Caco-2 (cell line): ENCODE data around the gene PDZD2. TPM values are rescaled to one million over a fixed set of nuclear protein-coding genes. Genes with fewer than 3 reads are reported as not detected.

Experiments used
- BruUV-seq: library from RNA; stranded (reverse); fragments of 400-500 nt; replicated peaks from 2 replicates; lab custom pipeline; 2021; lab: Mats Ljungman, UMichigan
- CTCF ChIA-PET: fragments of 300-600 bp; sonication (Branson Sonifier 250); formaldehyde crosslinking; loops from one replicate; lab custom pipeline; 2022; ENCODE audit warnings: antibody characterized with exemption; lab: Charles Lee
- POLR2A ChIA-PET: fragments of 300-600 bp; sonication (Branson Sonifier 250); formaldehyde crosslinking; loops from one replicate; lab custom pipeline; 2022; ENCODE audit warnings: antibody characterized with exemption; lab: Charles Lee
- DNase-seq, 2 experiments: peaks; one replicate each; pipeline versions ENCODE4 v3.0.0 to v3.0.0-alpha.2; 2020 to 2022
- H3K27me3 ChIP-seq: replicated peaks from 2 replicates; pipeline ENCODE4 v1.6.0; 2011; ENCODE audit warnings: low read length; ENCODE audit not compliant: control insufficient read depth, insufficient read depth
- H3K36me3 ChIP-seq: 2 replicates; pipeline ENCODE4 v1.5.1; 2011; ENCODE audit warnings: low read length; ENCODE audit not compliant: control insufficient read depth, insufficient read depth
- H3K4me1 ChIP-seq: fragments of 250-450 bp; sonication (Bioruptor Pico); 2 replicates; pipeline ENCODE4 v1.5.1; 2020; ENCODE audit warnings: mild to moderate bottlenecking
- H3K4me3 ChIP-seq: 2 replicates; pipeline ENCODE4 v1.5.1; 2011; ENCODE audit warnings: low read depth, mild to moderate bottlenecking, control low read depth, low read length
- H3K9me3 ChIP-seq: fragments of 250-450 bp; sonication (Bioruptor Pico); 2 replicates; pipeline ENCODE4 v1.5.1; 2020; ENCODE audit warnings: mild to moderate bottlenecking, moderate library complexity
- H3K27ac Mint-ChIP-seq: one replicate; pipeline ENCODE4 v1.8.0; 2022; ENCODE audit warnings: mixed read lengths; ENCODE audit not compliant: unreplicated experiment
- H3K27me3 Mint-ChIP-seq: one replicate; pipeline ENCODE4 v1.8.0; 2022; ENCODE audit warnings: mixed read lengths; ENCODE audit not compliant: insufficient read depth, unreplicated experiment
- H3K36me3 Mint-ChIP-seq: one replicate; pipeline ENCODE4 v1.8.0; 2022; ENCODE audit warnings: mild to moderate bottlenecking, mixed read lengths; ENCODE audit not compliant: insufficient read depth, unreplicated experiment
- H3K4me1 Mint-ChIP-seq: one replicate; pipeline ENCODE4 v1.8.0; 2022; ENCODE audit warnings: low read depth, mixed read lengths; ENCODE audit not compliant: unreplicated experiment
- H3K4me3 Mint-ChIP-seq: one replicate; pipeline ENCODE4 v1.8.0; 2022; ENCODE audit warnings: mild to moderate bottlenecking, moderate library complexity, mixed read lengths; ENCODE audit not compliant: unreplicated experiment
- H3K9me3 Mint-ChIP-seq: one replicate; pipeline ENCODE4 v1.8.0; 2022; ENCODE audit warnings: mixed read lengths; ENCODE audit not compliant: unreplicated experiment
- intact Hi-C: fragments of 100-400 bp; cut with micrococcal nuclease; formaldehyde crosslinking; loops from one replicate; pipeline ENCODE4 v1.10.0; 2022; ENCODE audit not compliant: unreplicated experiment
- total RNA-seq: library from RNA; stranded (reverse); gene quantifications from 2 replicates; pipeline ENCODE4 v1.2.3, GENCODE V29; 2022
- TF ChIP-seq, protein P1 (sequence below), 2 experiments: fragments of 200-600 bp in 1 of 2; IDR thresholded peaks; 1 replicate in 1 of 2; 2 replicates in 1 of 2; pipeline versions ENCODE4 v1.5.1 to v1.8.0; 2011 to 2022; ENCODE audit warnings: antibody characterized with exemption in 1 of 2, control low read depth in 1 of 2, inconsistent platforms in 1 of 2, low read depth in 1 of 2, low read length in 1 of 2, mild to moderate bottlenecking in 1 of 2, moderate library complexity in 1 of 2; ENCODE audit not compliant: insufficient read depth in 1 of 2, severe bottlenecking in 1 of 2, unreplicated experiment in 1 of 2

Gene PDZD2
- total RNA-seq, 1 experiment from 2014 or later: 0.16 TPM

DNA sequence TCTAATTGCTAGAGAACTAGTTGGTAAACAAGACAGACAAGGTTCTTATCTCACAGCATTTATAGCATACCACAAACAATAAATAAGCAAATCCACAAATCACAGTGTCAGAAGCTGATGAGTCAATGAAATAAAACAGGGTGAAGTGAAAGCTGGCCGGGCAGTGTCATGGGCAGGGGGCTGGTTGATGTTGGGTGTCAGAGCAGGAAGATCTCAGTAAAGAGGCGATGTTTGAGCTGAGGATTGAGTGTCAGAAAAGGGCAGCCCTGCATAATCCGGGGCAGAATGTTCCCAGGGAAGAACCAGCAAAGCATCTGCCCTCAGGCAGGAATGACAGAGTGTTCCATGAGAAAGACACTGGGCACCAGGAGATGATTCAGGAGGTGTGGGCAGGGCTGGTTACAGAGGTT is 351.8 kb downstream of the PDZD2 start:
- H3K4me1 Mint-ChIP-seq: no peaks in the 10 kb centered on the region
- intact Hi-C loops: no loop called here
- Histone ChIP-seq H3K9me3 (peaks cover 4% of the 10 kb centered on the region; the same call in 1 of the 2 replicates), H3K27me3 (no peaks in the 10 kb centered on the region), H3K4me3 (no peak overlapping the region), H3K36me3 (no peaks in the 10 kb centered on the region), H3K4me1 (peaks cover 7% of the 10 kb centered on the region)
- ChIA-PET CTCF (no interaction called here), POLR2A (no interaction called here)
- no peak overlapping the region for H3K4me3 Mint-ChIP-seq
- peaks cover 10% of the 10 kb centered on the region for H3K27me3 Mint-ChIP-seq
- peaks cover 17% of the 10 kb centered on the region for H3K9me3 Mint-ChIP-seq
- TF ChIP-seq, protein P1, sequence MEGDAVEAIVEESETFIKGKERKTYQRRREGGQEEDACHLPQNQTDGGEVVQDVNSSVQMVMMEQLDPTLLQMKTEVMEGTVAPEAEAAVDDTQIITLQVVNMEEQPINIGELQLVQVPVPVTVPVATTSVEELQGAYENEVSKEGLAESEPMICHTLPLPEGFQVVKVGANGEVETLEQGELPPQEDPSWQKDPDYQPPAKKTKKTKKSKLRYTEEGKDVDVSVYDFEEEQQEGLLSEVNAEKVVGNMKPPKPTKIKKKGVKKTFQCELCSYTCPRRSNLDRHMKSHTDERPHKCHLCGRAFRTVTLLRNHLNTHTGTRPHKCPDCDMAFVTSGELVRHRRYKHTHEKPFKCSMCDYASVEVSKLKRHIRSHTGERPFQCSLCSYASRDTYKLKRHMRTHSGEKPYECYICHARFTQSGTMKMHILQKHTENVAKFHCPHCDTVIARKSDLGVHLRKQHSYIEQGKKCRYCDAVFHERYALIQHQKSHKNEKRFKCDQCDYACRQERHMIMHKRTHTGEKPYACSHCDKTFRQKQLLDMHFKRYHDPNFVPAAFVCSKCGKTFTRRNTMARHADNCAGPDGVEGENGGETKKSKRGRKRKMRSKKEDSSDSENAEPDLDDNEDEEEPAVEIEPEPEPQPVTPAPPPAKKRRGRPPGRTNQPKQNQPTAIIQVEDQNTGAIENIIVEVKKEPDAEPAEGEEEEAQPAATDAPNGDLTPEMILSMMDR (IDR thresholded peaks at IDR 0.05; ENCODE audit: insufficient read depth in 1 of 2, low read depth in 1 of 2, low read length in 1 of 2, severe bottlenecking in 1 of 2, unreplicated experiment in 1 of 2): no peak
- BruUV-seq: no TSS peak
- H3K27ac Mint-ChIP-seq: no peak overlapping the region
- no peak for DNase-seq
- H3K36me3 Mint-ChIP-seq: no peaks in the 10 kb centered on the region

DNA sequence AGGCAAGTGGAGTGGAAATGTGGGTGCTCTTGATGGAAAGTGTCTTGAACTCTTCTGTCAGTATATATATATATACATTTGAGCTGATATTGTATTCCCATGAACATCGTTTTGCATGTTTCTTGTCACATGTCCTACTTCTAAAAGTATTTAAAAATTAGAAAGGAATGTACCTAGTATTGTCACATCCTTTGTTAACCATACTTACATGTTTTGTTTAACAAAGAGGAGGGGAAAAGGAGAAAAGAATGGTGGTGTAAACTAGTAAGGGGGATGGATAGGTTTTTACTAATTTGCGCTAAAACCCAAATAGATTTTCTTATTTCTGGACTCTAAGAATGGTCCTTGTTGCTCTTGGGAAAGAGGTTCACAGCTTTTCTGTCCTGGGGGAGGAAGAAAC is 353.4 kb downstream of the PDZD2 start:
- no peak for DNase-seq
- no peaks in the 10 kb centered on the region for H3K27me3 ChIP-seq
- intact Hi-C loops: no loop called here
- H3K9me3 Mint-ChIP-seq: peaks cover 17% of the 10 kb centered on the region
- no peak overlapping the region for H3K4me3 Mint-ChIP-seq
- H3K4me3 ChIP-seq: no peak overlapping the region
- POLR2A ChIA-PET: no interaction called here
- TF ChIP-seq, protein P1 (IDR thresholded peaks at IDR 0.05; ENCODE audit: insufficient read depth in 1 of 2, low read depth in 1 of 2, low read length in 1 of 2, severe bottlenecking in 1 of 2, unreplicated experiment in 1 of 2): no peak
- peaks cover 10% of the 10 kb centered on the region for H3K27me3 Mint-ChIP-seq
- BruUV-seq: no TSS peak
- no peak overlapping the region for H3K27ac Mint-ChIP-seq
- H3K36me3 ChIP-seq: no peaks in the 10 kb centered on the region
- H3K4me1 ChIP-seq: peaks cover 7% of the 10 kb centered on the region
- H3K36me3 Mint-ChIP-seq: no peaks in the 10 kb centered on the region
- CTCF ChIA-PET: no interaction called here
- no peaks in the 10 kb centered on the region for H3K4me1 Mint-ChIP-seq
- H3K9me3 ChIP-seq: no peaks in the 10 kb centered on the region

DNA sequence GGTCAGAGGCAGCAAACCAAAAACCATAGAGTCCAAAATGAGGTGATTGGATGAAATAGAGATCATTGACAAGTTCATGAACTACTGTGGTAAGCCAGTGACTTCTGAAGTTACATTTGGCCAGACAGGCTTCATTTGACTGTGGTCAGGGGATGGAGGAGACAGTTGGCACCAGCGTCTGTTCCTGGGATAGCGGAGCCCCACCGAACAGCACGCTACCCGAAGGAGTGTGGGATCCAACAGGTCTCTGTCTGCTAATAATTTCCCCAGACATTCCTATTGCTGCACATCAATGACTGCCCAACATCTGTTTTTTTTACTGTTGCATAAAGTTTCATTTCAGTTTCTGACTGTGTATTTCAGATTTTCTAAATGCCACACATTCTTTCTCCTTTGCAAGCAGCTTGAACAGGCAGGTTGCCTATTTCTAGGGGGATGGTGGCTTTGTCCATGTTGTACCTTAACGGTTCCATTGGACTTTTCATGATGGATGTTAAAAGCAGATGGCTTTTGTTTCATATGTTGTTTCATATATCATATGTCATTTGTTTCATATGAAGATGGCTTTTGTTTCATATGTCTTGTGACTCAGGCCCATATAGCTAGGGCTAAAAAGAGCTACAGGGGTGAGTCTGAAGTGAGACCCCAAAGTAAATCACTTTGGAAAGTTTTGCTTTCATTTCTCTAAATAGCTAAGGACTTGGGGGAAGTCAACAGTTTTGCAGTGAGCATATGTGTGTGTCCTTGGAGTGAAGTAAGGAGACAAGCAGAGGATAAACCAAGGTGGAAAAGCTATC is 354.4 kb downstream of the PDZD2 start:
- H3K4me1 ChIP-seq: peaks cover 7% of the 10 kb centered on the region
- no peak overlapping the region for H3K4me3 Mint-ChIP-seq
- intact Hi-C loops: no loop called here
- H3K27me3 ChIP-seq: no peaks in the 10 kb centered on the region
- H3K9me3 ChIP-seq: no peaks in the 10 kb centered on the region
- ChIA-PET POLR2A (no interaction called here), CTCF (interaction anchor here (0.9 kb wide), 1 partner anchor 100 kb away, joined by 5 read pairs; no protein-coding TSS in a partner anchor)
- TF ChIP-seq, protein P1 (IDR thresholded peaks at IDR 0.05; ENCODE audit: insufficient read depth in 1 of 2, low read depth in 1 of 2, low read length in 1 of 2, severe bottlenecking in 1 of 2, unreplicated experiment in 1 of 2): no peak
- H3K9me3 Mint-ChIP-seq: peaks cover 8% of the 10 kb centered on the region
- no peak for DNase-seq
- no peaks in the 10 kb centered on the region for H3K36me3 ChIP-seq
- peaks cover 9% of the 10 kb centered on the region for H3K27me3 Mint-ChIP-seq
- BruUV-seq: no TSS peak
- no peak overlapping the region for H3K27ac Mint-ChIP-seq
- H3K4me3 ChIP-seq: no peak overlapping the region
- no peaks in the 10 kb centered on the region for H3K36me3 Mint-ChIP-seq
- H3K4me1 Mint-ChIP-seq: no peaks in the 10 kb centered on the region
